ENCODE results near the gene PVRIG.
"Not testable (repeated sequence)": the region's sequence is repeated elsewhere in the genome, so short reads cannot be mapped to it uniquely, and the experiment has no call there.

PVRIG gene

GRCh38 chr7:100219801-100220585 lies at the start of gene PVRIG:
Gene PVRIG (plus strand): TSS chr7:100219949. CDS start chr7:100219971, 22 bp downstream.
- DNase-seq = not testable (repeated sequence)

- no peak for DNase-seq
Observed at GRCh38 chr7:100170101-100170897, 49.5 kb upstream of the PVRIG start.

GRCh38 chr7:100171087-100171681 lies 48.6 kb upstream of the PVRIG start:
- DNase-seq = no peak

GRCh38 chr7:100171840-100172239 lies 47.9 kb upstream of the PVRIG start:
- no peak for DNase-seq

- no peak for DNase-seq
Observed at GRCh38 chr7:100173806-100174495, 45.8 kb upstream of the PVRIG start.

GRCh38 chr7:100174582-100174981 lies 45.2 kb upstream of the PVRIG start:
- DNase-seq = no peak

GRCh38 chr7:100175296-100175935 lies 44.3 kb upstream of the PVRIG start:
- no peak for DNase-seq

GRCh38 chr7:100176096-100177044 lies 43.4 kb upstream of the PVRIG start:
- no peak for DNase-seq

- peak; percentile 90 for DNase-seq
Observed at GRCh38 chr7:100177045-100178001, 42.4 kb upstream of the PVRIG start, which contains the start of the genes GPC2 and STAG3. Gene GPC2 (minus strand): TSS chr7:100177381. CDS start chr7:100177199, 182 bp downstream. Gene STAG3 (plus strand): TSS chr7:100177918. CDS start chr7:100180557, 2,639 bp downstream.

GRCh38 chr7:100180084-100180483 lies 39.7 kb upstream of the PVRIG start:
- not testable (repeated sequence) for DNase-seq

GRCh38 chr7:100182616-100183015 lies 37.1 kb upstream of the PVRIG start:
- not testable (repeated sequence) for DNase-seq

- DNase-seq = not testable (repeated sequence)
Observed at GRCh38 chr7:100183090-100183489, 36.7 kb upstream of the PVRIG start.

GRCh38 chr7:100185726-100186125 lies 34.0 kb upstream of the PVRIG start:
- no peak for DNase-seq

GRCh38 chr7:100189061-100189460 lies 30.7 kb upstream of the PVRIG start:
- DNase-seq = no peak

GRCh38 chr7:100190048-100190711 lies 29.6 kb upstream of the PVRIG start:
- peak; percentile 53 for DNase-seq

GRCh38 chr7:100191775-100192174 lies 28.0 kb upstream of the PVRIG start:
- peak; percentile 14 for DNase-seq

- not testable (repeated sequence) for DNase-seq
Observed at GRCh38 chr7:100192281-100192862, 27.4 kb upstream of the PVRIG start.

GRCh38 chr7:100192969-100193368 lies 26.8 kb upstream of the PVRIG start:
- DNase-seq = no peak

GRCh38 chr7:100195222-100195621 lies 24.5 kb upstream of the PVRIG start:
- no peak for DNase-seq
